Measurements from ENCODE around the gene PADI4. TPM values are rescaled to one million over a fixed set of nuclear protein-coding genes. Genes with fewer than 3 reads are reported as not detected.

The PADI4 gene
- total RNA-seq, 1 experiment from 2014 or later, result 0.26 TPM

DNA sequence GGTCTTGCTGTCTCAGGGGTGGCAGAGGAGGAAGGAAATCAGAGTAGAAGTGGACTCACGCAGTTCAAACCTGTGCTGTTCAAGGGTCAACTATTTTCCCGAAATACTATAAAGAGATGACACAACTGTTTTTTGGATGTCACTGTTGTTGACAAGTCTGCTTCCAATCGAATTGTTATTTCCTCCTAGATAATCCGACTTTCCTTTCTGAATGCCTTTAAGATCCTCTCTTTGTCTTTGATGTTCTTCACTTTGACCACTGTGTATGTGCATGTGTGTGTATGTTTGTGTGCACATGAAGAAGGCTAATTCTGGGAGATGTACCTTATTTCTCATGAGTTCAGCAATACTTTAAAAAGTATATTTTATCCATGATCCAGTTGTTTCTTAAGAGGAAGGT, 21.6 kb downstream of the PADI4 start:
- Mint-ChIP-seq H3K4me3 (no peak overlapping the region), H3K9me3 (peaks cover 19% of the 10 kb centered on the region), H3K27ac (no peak overlapping the region), H3K36me3 (peaks cover 3% of the 10 kb centered on the region), H3K27me3 (ENCODE audit: low read depth) (no peaks in the 10 kb centered on the region; the same call in 1 of the 2 replicates), H3K4me1 (no peaks in the 10 kb centered on the region)
- TF ChIP-seq RELA (CRISPR knock-in tag; IDR thresholded peaks at IDR 0.05; ENCODE audit: borderline replicate concordance) (no peak), SMAD4 (CRISPR knock-in tag; IDR thresholded peaks at IDR 0.05) (no peak), PRRX2 (CRISPR knock-in tag; IDR thresholded peaks at IDR 0.05) (no peak), ZMAT4 (CRISPR knock-in tag; IDR thresholded peaks at IDR 0.05) (no peak), SP1 (CRISPR knock-in tag; conservative IDR thresholded peaks at IDR 0.05) (no peak), CREB1 (CRISPR knock-in tag; IDR thresholded peaks at IDR 0.05) (no peak), ZNF423 (CRISPR knock-in tag; IDR thresholded peaks at IDR 0.05) (no peak), HMGXB4 (CRISPR knock-in tag; IDR thresholded peaks at IDR 0.05) (no peak), ZNF416 (CRISPR knock-in tag; IDR thresholded peaks at IDR 0.05) (no peak), GABPB1 (CRISPR knock-in tag; IDR thresholded peaks at IDR 0.05) (no peak), MYBL2 (CRISPR knock-in tag; IDR thresholded peaks at IDR 0.05) (no peak), ZBTB43 (CRISPR knock-in tag; IDR thresholded peaks at IDR 0.05) (no peak), JAZF1 (CRISPR knock-in tag; IDR thresholded peaks at IDR 0.05) (no peak), MLX (CRISPR knock-in tag; IDR thresholded peaks at IDR 0.05) (no peak), JUN (CRISPR knock-in tag; IDR thresholded peaks at IDR 0.05) (no peak), NR2C2 (CRISPR knock-in tag; IDR thresholded peaks at IDR 0.05) (no peak), ELF4 (CRISPR knock-in tag; IDR thresholded peaks at IDR 0.05; ENCODE audit: low read depth) (no peak)
- TF ChIP-seq, protein P1, sequence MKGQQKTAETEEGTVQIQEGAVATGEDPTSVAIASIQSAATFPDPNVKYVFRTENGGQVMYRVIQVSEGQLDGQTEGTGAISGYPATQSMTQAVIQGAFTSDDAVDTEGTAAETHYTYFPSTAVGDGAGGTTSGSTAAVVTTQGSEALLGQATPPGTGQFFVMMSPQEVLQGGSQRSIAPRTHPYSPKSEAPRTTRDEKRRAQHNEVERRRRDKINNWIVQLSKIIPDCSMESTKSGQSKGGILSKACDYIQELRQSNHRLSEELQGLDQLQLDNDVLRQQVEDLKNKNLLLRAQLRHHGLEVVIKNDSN (CRISPR knock-in tag; IDR thresholded peaks at IDR 0.05), result no peak
- TF ChIP-seq, protein P2, sequence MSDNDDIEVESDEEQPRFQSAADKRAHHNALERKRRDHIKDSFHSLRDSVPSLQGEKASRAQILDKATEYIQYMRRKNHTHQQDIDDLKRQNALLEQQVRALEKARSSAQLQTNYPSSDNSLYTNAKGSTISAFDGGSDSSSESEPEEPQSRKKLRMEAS (CRISPR knock-in tag; IDR thresholded peaks at IDR 0.05), result no peak
- TF ChIP-seq, protein P3, sequence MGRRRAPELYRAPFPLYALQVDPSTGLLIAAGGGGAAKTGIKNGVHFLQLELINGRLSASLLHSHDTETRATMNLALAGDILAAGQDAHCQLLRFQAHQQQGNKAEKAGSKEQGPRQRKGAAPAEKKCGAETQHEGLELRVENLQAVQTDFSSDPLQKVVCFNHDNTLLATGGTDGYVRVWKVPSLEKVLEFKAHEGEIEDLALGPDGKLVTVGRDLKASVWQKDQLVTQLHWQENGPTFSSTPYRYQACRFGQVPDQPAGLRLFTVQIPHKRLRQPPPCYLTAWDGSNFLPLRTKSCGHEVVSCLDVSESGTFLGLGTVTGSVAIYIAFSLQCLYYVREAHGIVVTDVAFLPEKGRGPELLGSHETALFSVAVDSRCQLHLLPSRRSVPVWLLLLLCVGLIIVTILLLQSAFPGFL (CRISPR knock-in tag; IDR thresholded peaks at IDR 0.05; ENCODE audit: borderline replicate concordance), result no peak
- POLR2A ChIA-PET, result interaction anchor here (0.5 kb wide), 1 partner anchor 486 kb away, joined by 4 read pairs; no protein-coding TSS in a partner anchor
- ATAC-seq (no peak), DNase-seq (ENCODE audit: low spot score) (no peak)
- CTCF ChIA-PET, result no interaction called here

DNA sequence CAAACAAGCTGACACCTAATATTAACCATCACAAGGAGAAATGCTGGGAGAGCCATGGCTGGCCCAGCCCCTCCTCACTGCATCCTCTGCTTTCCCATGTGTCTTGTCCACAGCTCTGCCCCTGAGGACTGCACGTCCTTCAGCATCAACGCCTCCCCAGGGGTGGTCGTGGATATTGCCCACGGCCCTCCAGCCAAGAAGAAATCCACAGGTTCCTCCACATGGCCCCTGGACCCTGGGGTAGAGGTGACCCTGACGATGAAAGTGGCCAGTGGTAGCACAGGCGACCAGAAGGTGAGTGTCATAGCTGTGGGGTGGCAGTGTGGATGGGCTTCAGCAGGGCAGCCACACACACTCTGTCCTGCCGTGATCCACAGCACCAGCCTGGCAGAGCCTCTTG, 22.9 kb downstream of the PADI4 start:
- POLR2A ChIA-PET, result no interaction called here
- DNase-seq (ENCODE audit: low spot score) (no peak), ATAC-seq (no peak)
- CTCF ChIA-PET, result no interaction called here
- no peak overlapping the region for H3K4me3 Mint-ChIP-seq
- no peak overlapping the region for H3K27ac Mint-ChIP-seq
- H3K36me3 Mint-ChIP-seq, result no peaks in the 10 kb centered on the region
- H3K27me3 Mint-ChIP-seq (ENCODE audit: low read depth), result no peaks in the 10 kb centered on the region; the same call in 1 of the 2 replicates
- H3K9me3 Mint-ChIP-seq, result peaks cover 15% of the 10 kb centered on the region
- no peaks in the 10 kb centered on the region for H3K4me1 Mint-ChIP-seq
- TF ChIP-seq, protein P4, sequence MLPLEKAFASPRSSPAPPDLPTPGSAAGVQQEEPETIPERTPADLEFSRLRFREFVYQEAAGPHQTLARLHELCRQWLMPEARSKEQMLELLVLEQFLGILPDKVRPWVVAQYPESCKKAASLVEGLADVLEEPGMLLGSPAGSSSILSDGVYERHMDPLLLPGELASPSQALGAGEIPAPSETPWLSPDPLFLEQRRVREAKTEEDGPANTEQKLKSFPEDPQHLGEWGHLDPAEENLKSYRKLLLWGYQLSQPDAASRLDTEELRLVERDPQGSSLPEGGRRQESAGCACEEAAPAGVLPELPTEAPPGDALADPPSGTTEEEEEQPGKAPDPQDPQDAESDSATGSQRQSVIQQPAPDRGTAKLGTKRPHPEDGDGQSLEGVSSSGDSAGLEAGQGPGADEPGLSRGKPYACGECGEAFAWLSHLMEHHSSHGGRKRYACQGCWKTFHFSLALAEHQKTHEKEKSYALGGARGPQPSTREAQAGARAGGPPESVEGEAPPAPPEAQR (CRISPR knock-in tag; IDR thresholded peaks at IDR 0.05), result no peak
- TF ChIP-seq TCF7 (CRISPR knock-in tag; IDR thresholded peaks at IDR 0.05; ENCODE audit: low read depth) (no peak), PRRX2 (CRISPR knock-in tag; IDR thresholded peaks at IDR 0.05) (no peak), E2F5 (CRISPR knock-in tag; IDR thresholded peaks at IDR 0.05) (no peak), FOXK1 (CRISPR knock-in tag; IDR thresholded peaks at IDR 0.05) (no peak), ESRRA (CRISPR knock-in tag; IDR thresholded peaks at IDR 0.05; ENCODE audit: borderline replicate concordance) (no peak)
